ENCODE results near the gene ACBD4. TPM values are rescaled to one million over a fixed set of nuclear protein-coding genes. Genes with fewer than 3 reads are reported as not detected.

ACBD4 gene, protein sequence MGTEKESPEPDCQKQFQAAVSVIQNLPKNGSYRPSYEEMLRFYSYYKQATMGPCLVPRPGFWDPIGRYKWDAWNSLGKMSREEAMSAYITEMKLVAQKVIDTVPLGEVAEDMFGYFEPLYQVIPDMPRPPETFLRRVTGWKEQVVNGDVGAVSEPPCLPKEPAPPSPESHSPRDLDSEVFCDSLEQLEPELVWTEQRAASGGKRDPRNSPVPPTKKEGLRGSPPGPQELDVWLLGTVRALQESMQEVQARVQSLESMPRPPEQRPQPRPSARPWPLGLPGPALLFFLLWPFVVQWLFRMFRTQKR
- total RNA-seq, result 10 to 100 TPM in 2 of 4 donors, 1 to 10 TPM in 2; 8.2 to 14.9 (median 10.1) TPM

DNA sequence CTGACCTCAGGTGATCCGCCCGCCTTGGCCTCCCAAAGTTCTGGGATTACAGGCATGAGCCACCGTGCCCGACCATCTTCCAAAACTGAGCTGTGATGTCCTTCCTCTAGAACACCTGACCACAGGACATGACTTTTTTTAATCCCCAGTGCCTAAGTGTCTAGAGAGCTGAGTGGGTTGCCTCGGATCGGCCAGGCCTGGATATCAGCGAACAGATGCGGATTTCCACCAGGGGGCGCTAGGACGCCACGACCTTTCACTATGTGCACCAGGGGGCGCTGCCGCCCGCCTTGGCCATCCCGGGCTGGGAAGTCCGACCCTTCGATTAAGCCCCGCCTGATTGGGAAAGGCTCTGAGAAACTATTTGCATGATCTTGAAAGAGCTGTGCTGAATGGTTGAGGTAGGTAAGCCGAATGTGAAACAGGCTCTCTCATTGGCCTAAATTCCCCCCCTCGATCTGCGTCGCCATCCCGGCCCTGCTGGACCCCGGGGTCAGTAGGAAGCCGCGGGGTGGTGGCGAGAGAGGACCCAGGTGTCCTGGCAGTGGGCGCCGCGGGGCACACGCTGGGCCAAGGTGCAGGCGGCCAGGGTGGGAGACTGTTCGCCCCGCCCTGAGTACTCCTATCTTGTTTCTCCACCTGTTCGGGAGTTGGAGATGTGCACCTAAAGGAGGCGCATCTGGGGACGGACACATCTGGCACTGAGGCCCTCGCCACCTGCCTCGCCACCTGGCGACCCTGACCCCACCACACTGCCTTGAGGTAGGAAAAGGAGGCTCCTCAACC lies at the start of gene ACBD4:
Gene ACBD4 (plus strand): TSS at position 496 of the 786 bp plus-strand sequence. CDS start 458 bp downstream, outside the sequence.
- DNase-seq (ENCODE audit: low spot score in 2 of 2), result peak; percentile 97 to 99
- H3K4me3 ChIP-seq (ENCODE audit: low read depth, poor library complexity, severe bottlenecking), result peak within 1 kb of the TSS; percentile 39
- TF ChIP-seq, protein P1, sequence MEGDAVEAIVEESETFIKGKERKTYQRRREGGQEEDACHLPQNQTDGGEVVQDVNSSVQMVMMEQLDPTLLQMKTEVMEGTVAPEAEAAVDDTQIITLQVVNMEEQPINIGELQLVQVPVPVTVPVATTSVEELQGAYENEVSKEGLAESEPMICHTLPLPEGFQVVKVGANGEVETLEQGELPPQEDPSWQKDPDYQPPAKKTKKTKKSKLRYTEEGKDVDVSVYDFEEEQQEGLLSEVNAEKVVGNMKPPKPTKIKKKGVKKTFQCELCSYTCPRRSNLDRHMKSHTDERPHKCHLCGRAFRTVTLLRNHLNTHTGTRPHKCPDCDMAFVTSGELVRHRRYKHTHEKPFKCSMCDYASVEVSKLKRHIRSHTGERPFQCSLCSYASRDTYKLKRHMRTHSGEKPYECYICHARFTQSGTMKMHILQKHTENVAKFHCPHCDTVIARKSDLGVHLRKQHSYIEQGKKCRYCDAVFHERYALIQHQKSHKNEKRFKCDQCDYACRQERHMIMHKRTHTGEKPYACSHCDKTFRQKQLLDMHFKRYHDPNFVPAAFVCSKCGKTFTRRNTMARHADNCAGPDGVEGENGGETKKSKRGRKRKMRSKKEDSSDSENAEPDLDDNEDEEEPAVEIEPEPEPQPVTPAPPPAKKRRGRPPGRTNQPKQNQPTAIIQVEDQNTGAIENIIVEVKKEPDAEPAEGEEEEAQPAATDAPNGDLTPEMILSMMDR (IDR thresholded peaks at IDR 0.05), result peak; percentile 58 to 100 (median 100)
- TF ChIP-seq POLR2A (IDR thresholded peaks at IDR 0.05), result no peak
- 5 to 6% methylated on average over 28 to 39 of the region's 40 CpGs for WGBS, 2 donors
- intact Hi-C loops (cut with DNase I; ENCODE audit: low total_unique reads), result loop anchor here (5.0 kb wide), 1 partner anchor 62 kb away; no protein-coding TSS in a partner anchor

DNA sequence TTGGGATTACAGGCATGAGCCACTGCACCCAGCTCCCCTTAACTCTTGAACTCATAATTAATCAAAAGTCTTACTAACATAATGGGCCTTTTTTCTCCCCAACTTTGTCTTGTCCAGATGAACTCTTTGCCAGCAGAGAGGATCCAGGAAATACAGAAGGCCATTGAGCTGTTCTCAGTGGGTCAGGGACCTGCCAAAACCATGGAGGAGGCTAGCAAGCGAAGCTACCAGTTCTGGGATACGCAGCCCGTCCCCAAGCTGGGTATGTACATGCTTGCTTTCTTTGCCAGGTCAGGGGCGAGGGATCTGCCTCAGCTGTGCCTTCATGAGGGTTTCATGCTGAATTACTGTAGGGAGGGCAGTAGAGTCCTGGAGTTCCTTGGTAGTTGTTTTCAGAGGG lies 49.1 kb upstream of the ACBD4 start:
- no peak for TF ChIP-seq POLR2A (IDR thresholded peaks at IDR 0.05)
- TF ChIP-seq, protein P1 (IDR thresholded peaks at IDR 0.05), result no peak
- H3K4me3 ChIP-seq (ENCODE audit: low read depth, poor library complexity, severe bottlenecking), result no peak overlapping the region
- no peak for DNase-seq (ENCODE audit: low spot score in 2 of 2)
- intact Hi-C loops (cut with DNase I; ENCODE audit: low total_unique reads), result no loop called here
- 86 to 87% methylated on average over 4 of the region's 4 CpGs for WGBS, 2 donors

DNA sequence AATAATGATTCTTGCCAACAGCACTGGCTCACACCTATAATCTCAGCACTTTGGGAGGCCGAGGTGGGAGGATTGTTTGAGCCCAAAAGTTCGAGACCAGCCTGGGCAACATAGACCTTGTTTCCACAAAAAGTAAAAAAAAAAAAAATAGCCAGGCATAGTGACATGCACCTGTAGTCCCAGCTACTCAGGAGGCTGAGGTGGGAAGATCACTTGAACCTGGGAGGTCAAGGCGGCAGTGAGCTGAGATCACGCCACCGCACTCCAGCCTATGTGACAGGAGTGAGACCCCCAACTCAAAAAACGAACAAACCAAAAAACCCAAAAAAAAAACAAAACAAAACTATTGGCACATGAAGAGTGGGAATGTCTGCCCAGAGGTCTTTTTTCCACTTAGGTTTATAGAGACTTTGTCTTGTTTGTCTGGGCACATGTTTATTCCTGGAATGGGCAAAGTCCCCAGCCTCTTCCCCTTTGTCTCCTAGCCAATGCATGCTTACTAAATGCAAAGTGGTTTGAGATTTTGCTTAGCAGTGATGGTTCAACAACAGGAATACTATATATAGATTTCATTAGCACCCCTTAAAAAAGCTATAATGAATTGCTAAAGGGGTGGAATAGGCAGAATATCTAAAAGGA lies 48.5 kb upstream of the ACBD4 start:
- WGBS, 2 donors, result 87 to 88% methylated on average over 6 of the region's 6 CpGs
- intact Hi-C loops (cut with DNase I; ENCODE audit: low total_unique reads), result no loop called here
- TF ChIP-seq, protein P1 (IDR thresholded peaks at IDR 0.05), result no peak
- no peak for TF ChIP-seq POLR2A (IDR thresholded peaks at IDR 0.05)
- H3K4me3 ChIP-seq (ENCODE audit: low read depth, poor library complexity, severe bottlenecking), result no peak overlapping the region
- no peak for DNase-seq (ENCODE audit: low spot score in 2 of 2)

DNA sequence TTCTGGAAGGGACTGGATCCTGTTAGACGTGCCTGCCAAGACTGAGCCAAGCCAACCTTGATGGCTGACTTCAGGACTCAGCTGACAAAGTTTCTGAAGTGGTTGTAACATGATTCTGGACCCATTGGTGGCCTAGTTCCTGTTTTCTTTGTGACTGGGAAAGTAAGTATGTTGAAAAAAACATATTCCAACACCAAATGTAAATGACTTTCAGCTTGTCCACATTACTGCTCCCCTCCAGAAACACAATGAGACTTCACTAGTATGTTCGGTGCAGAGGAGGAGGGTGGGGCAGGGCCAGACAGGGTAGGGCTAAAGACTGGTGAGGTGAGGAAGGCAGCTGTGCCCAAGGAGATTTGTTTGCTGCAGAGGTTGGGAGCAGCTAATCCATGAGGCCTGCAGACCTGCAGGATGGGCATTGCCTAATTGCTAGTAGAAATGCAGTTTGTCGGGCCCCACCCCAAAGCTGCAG lies 47.9 kb upstream of the ACBD4 start:
- no peak overlapping the region for H3K4me3 ChIP-seq (ENCODE audit: low read depth, poor library complexity, severe bottlenecking)
- TF ChIP-seq POLR2A (IDR thresholded peaks at IDR 0.05), result no peak
- TF ChIP-seq, protein P1 (IDR thresholded peaks at IDR 0.05), result no peak
- DNase-seq (ENCODE audit: low spot score in 2 of 2), result no peak
- intact Hi-C loops (cut with DNase I; ENCODE audit: low total_unique reads), result no loop called here
- WGBS, 2 donors, result 32 to 35% methylated on average over 3 of the region's 3 CpGs

DNA sequence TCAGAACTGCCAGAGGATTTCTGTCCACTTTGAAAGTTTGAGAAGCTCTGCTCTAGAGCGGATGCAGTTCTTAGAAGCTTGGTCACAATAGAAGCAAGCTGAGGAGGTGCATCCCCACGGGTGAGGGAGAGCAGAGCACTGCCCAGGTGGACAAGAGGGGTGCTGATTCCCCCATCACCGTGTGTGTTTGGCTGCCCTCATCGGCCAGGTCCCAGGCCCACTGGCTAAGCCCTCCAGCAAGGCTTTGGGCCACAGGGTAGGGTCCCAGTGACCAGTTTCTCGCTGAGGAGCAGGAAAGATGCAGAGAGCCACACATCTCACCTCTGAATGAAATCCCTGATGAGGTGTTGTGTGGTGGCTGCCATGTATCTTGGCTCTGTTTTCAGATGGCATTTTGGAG lies 47.5 kb upstream of the ACBD4 start:
- 79 to 89% methylated on average over 5 of the region's 5 CpGs for WGBS, 2 donors
- DNase-seq (ENCODE audit: low spot score in 2 of 2), result no peak
- TF ChIP-seq, protein P1 (IDR thresholded peaks at IDR 0.05), result no peak
- no peak for TF ChIP-seq POLR2A (IDR thresholded peaks at IDR 0.05)
- intact Hi-C loops (cut with DNase I; ENCODE audit: low total_unique reads), result no loop called here
- no peak overlapping the region for H3K4me3 ChIP-seq (ENCODE audit: low read depth, poor library complexity, severe bottlenecking)
